PC-9 (cell line): Measurements from ENCODE around the gene TXNDC12.

ENCODE experiments used
- CTCF ChIP-seq: fragments of 200-600 bp; sonication (generic); conservative IDR thresholded peaks from 2 replicates; pipeline ENCODE4 v1.6.1; 2017; ENCODE audit warnings: mixed run types, antibody characterized with exemption, mild to moderate bottlenecking, moderate library complexity
- EZH2 ChIP-seq: fragments of 200-600 bp; sonication (generic); IDR thresholded peaks from 2 replicates; pipeline ENCODE4 v1.8.0; 2017; ENCODE audit warnings: antibody characterized with exemption, low read depth

DNA sequence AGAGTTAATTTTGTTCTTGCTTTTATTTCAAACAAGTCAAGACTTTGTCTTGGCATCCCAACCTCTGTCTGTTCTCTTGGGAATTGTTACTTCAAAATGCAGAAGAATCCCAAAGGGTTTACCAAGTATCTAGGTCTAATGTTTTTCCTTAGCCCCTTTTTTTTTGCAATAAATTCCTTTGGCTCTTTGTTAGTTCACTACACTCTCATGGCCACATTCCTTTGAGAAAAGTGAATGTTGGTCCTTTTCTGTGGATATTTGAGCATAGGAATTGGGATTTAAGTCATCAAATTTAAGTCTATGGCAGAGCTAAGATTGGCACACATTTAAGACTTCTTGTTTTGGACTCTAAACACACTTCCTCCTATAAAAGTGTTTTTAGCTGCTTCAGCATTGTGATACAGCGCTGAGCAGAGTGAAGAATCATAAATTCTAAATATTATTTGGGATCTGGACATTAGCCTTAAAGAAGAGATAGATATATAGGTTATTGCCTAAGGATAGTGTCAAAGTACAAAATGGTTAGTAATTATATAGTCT lies 3.0 kb upstream of the TXNDC12 start:
- TF ChIP-seq EZH2 (no peak), CTCF (no peak)
